ENCODE measurements around the gene HSD11B1L. TPM values are rescaled to one million over a fixed set of nuclear protein-coding genes. Genes with fewer than 3 reads are reported as not detected.

HSD11B1L gene
- total RNA-seq, 3 donors from 2014 or later (not counting 1 experiment from before 2014, with no cell fraction given): 1.1 to 3.7 (median 3.0) TPM

- intact Hi-C loops (cut with micrococcal nuclease): no loop called here
Observed at GRCh38 chr19:5713228-5713627, 32.4 kb downstream of the HSD11B1L start.

GRCh38 chr19:5714816-5715215 is 34.0 kb downstream of the HSD11B1L start:
- H3K4me1 Mint-ChIP-seq: peaks cover 10 to 15% of the 10 kb centered on the region in 2 donors
- Histone ChIP-seq H3K27me3 (ENCODE audit: control insufficient read depth, insufficient read depth, low read length) (no peaks in the 10 kb centered on the region), H3K27ac (ENCODE audit: low read length) (no peak overlapping the region), H3K36me3 (ENCODE audit: control insufficient read depth, insufficient read depth, low read length) (peaks cover 38% of the 10 kb centered on the region), H3K9me3 (ENCODE audit: control insufficient read depth, insufficient read depth, low read length) (no peaks in the 10 kb centered on the region), H3K4me3 (ENCODE audit: low read length) (no peak overlapping the region), H3K4me1 (ENCODE audit: control insufficient read depth, insufficient read depth, low read length) (peaks cover 22% of the 10 kb centered on the region)
- intact Hi-C loops (cut with micrococcal nuclease): no loop called here
- TF ChIP-seq, protein P1, sequence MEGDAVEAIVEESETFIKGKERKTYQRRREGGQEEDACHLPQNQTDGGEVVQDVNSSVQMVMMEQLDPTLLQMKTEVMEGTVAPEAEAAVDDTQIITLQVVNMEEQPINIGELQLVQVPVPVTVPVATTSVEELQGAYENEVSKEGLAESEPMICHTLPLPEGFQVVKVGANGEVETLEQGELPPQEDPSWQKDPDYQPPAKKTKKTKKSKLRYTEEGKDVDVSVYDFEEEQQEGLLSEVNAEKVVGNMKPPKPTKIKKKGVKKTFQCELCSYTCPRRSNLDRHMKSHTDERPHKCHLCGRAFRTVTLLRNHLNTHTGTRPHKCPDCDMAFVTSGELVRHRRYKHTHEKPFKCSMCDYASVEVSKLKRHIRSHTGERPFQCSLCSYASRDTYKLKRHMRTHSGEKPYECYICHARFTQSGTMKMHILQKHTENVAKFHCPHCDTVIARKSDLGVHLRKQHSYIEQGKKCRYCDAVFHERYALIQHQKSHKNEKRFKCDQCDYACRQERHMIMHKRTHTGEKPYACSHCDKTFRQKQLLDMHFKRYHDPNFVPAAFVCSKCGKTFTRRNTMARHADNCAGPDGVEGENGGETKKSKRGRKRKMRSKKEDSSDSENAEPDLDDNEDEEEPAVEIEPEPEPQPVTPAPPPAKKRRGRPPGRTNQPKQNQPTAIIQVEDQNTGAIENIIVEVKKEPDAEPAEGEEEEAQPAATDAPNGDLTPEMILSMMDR (IDR thresholded peaks at IDR 0.05): no peak
- H3K9me3 Mint-ChIP-seq: no peaks in the 10 kb centered on the region
- H3K27me3 Mint-ChIP-seq (ENCODE audit: low read depth in 2 of 2): no peaks in the 10 kb centered on the region
- DNase-seq (no peak), ATAC-seq (no peak)
- H3K27ac Mint-ChIP-seq: no peak overlapping the region
- no peaks in the 10 kb centered on the region for H3K36me3 Mint-ChIP-seq
- H3K4me3 Mint-ChIP-seq: no peak overlapping the region
- WGBS (ENCODE audit: insufficient coverage): 93% methylated on average over 9 of the region's 10 CpGs

More at GRCh38 chr19:5713228-5713627, 32.4 kb downstream of the HSD11B1L start:
- 99% methylated on average over 9 of the region's 9 CpGs for WGBS (ENCODE audit: insufficient coverage)
- Histone ChIP-seq H3K27ac (ENCODE audit: low read length) (no peak overlapping the region), H3K27me3 (ENCODE audit: control insufficient read depth, insufficient read depth, low read length) (no peaks in the 10 kb centered on the region), H3K9me3 (ENCODE audit: control insufficient read depth, insufficient read depth, low read length) (no peaks in the 10 kb centered on the region), H3K36me3 (ENCODE audit: control insufficient read depth, insufficient read depth, low read length) (peaks cover 42% of the 10 kb centered on the region), H3K4me1 (ENCODE audit: control insufficient read depth, insufficient read depth, low read length) (peaks cover 8% of the 10 kb centered on the region), H3K4me3 (ENCODE audit: low read length) (no peak overlapping the region)
- peaks cover 0 to 5% of the 10 kb centered on the region in 2 donors for H3K4me1 Mint-ChIP-seq
- ATAC-seq (no peak), DNase-seq (no peak)
- TF ChIP-seq, protein P1 (IDR thresholded peaks at IDR 0.05): no peak
- no peaks in the 10 kb centered on the region for H3K27me3 Mint-ChIP-seq (ENCODE audit: low read depth in 2 of 2)
- no peak overlapping the region for H3K27ac Mint-ChIP-seq
- no peaks in the 10 kb centered on the region for H3K9me3 Mint-ChIP-seq
- H3K4me3 Mint-ChIP-seq: no peak overlapping the region
- H3K36me3 Mint-ChIP-seq: no peaks in the 10 kb centered on the region

GRCh38 chr19:5717215-5717935 is 36.5 kb downstream of the HSD11B1L start:
- 86% methylated on average over 8 of the region's 8 CpGs for WGBS (ENCODE audit: insufficient coverage)
- H3K27ac ChIP-seq (ENCODE audit: low read length): no peak overlapping the region

More at GRCh38 chr19:5717215-5717935, 36.5 kb downstream of the HSD11B1L start:
- TF ChIP-seq, protein P1 (IDR thresholded peaks at IDR 0.05): no peak
- Histone ChIP-seq H3K9me3 (ENCODE audit: control insufficient read depth, insufficient read depth, low read length) (no peaks in the 10 kb centered on the region), H3K36me3 (ENCODE audit: control insufficient read depth, insufficient read depth, low read length) (peaks cover 19% of the 10 kb centered on the region), H3K27me3 (ENCODE audit: control insufficient read depth, insufficient read depth, low read length) (no peaks in the 10 kb centered on the region), H3K4me3 (ENCODE audit: low read length) (no peak overlapping the region), H3K4me1 (ENCODE audit: control insufficient read depth, insufficient read depth, low read length) (peaks cover 31% of the 10 kb centered on the region)
- no peaks in the 10 kb centered on the region for H3K27me3 Mint-ChIP-seq (ENCODE audit: low read depth in 2 of 2)
- peak overlapping the region; percentile 37 for H3K4me3 Mint-ChIP-seq
- H3K4me1 Mint-ChIP-seq: peaks cover 10 to 23% of the 10 kb centered on the region in 2 donors
- H3K36me3 Mint-ChIP-seq: no peaks in the 10 kb centered on the region
- peak overlapping the region in 1 of 2 donors; percentile 11 for H3K27ac Mint-ChIP-seq
- DNase-seq (no peak), ATAC-seq (no peak)
- H3K9me3 Mint-ChIP-seq: no peaks in the 10 kb centered on the region
- intact Hi-C loops (cut with micrococcal nuclease): no loop called here

Data from natural killer cell (primary cell).